ENCODE measurements around the gene DMC1. TPM values are rescaled to one million over a fixed set of nuclear protein-coding genes. Genes with fewer than 3 reads are reported as not detected.

DMC1 gene
- total and polyA plus RNA-seq, 2 donors (not counting 1 experiment from before 2014, with no cell fraction given): 0.54 to 4.0 TPM

DNA sequence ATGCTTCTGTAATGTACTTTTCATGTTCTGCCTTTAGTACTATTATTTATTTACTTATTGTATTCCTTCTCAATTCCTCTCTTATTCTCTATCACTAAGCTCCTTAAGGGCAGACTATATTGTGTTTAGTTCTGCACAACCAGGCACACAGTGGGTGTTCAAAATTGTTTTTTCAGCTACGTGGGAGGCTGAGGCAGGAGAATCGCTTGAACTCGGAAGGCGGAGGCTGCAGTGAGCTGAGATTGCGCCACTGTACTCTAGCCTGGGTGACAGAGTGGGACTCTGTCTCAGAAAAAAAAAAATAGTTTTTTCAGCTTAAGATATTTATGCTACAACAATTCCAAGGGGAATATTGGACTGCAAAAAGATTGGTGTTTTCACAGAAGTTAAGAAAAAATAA lies 46.5 kb downstream of the DMC1 start:
- Histone ChIP-seq H2AFZ (ENCODE audit: low read length) (no peak overlapping the region), H3K4me3 (replicated peaks in 1 of 4; ENCODE audit: control extremely low read depth in 1 of 4, insufficient read depth in 1 of 4, low read depth in 3 of 4, low read length in 4 of 4) (no peak overlapping the region), H3K79me2 (ENCODE audit: control insufficient read depth, insufficient read depth, low read length) (no peaks in the 10 kb centered on the region), H3K9me3 (ENCODE audit: control insufficient read depth, insufficient read depth, low read depth, low read length) (no peaks in the 10 kb centered on the region), H3K27ac (ENCODE audit: insufficient read depth, low read length) (no peak overlapping the region), H4K20me1 (ENCODE audit: control insufficient read depth, extremely low read depth, insufficient read depth, low read length) (no peaks in the 10 kb centered on the region), H3K9ac (ENCODE audit: insufficient read depth, low read length) (no peak overlapping the region), H3K4me1 (ENCODE audit: control insufficient read depth, extremely low read depth, insufficient read depth, low read length) (no peaks in the 10 kb centered on the region), H3K27me3 (ENCODE audit: control insufficient read depth, insufficient read depth, low read length) (no peaks in the 10 kb centered on the region), H3K4me2 (ENCODE audit: extremely low read depth, insufficient read depth, low read length) (no peak overlapping the region), H3K36me3 (ENCODE audit: control insufficient read depth, insufficient read depth, low read length) (no peaks in the 10 kb centered on the region)
- TF ChIP-seq EZH2 (IDR thresholded peaks at IDR 0.05; ENCODE audit: low read length, missing control alignments): no peak
- TF ChIP-seq, protein P1, sequence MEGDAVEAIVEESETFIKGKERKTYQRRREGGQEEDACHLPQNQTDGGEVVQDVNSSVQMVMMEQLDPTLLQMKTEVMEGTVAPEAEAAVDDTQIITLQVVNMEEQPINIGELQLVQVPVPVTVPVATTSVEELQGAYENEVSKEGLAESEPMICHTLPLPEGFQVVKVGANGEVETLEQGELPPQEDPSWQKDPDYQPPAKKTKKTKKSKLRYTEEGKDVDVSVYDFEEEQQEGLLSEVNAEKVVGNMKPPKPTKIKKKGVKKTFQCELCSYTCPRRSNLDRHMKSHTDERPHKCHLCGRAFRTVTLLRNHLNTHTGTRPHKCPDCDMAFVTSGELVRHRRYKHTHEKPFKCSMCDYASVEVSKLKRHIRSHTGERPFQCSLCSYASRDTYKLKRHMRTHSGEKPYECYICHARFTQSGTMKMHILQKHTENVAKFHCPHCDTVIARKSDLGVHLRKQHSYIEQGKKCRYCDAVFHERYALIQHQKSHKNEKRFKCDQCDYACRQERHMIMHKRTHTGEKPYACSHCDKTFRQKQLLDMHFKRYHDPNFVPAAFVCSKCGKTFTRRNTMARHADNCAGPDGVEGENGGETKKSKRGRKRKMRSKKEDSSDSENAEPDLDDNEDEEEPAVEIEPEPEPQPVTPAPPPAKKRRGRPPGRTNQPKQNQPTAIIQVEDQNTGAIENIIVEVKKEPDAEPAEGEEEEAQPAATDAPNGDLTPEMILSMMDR (conservative IDR thresholded peaks at IDR 0.05 in 1 of 2, IDR thresholded peaks at IDR 0.05 in 1 of 2; ENCODE audit: low read depth in 1 of 2, low read length in 2 of 2): no peak
- no peak for DNase-seq (ENCODE audit: low read depth in 2 of 2)

DNA sequence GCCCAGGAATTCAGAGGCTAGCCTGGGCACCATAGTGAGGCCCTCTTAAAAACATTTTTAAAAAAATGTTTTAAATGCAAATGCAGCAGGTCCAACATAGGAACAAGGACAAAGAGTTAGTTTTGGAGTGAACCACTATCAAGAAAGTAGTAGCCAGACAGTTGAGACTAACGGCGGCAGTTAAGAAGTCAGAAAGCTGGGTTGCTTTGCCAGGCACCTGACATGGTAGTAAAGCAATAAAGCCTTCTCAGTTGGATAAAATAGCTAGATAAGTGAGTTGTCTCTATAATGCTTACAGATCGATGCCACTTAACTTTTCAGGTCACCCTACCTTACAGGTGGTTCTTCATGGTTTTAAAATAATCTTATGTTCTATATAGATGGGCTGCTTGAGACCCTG lies 47.0 kb downstream of the DMC1 start:
- Histone ChIP-seq H3K27ac (ENCODE audit: insufficient read depth, low read length) (no peak overlapping the region), H3K4me3 (replicated peaks in 1 of 4; ENCODE audit: control extremely low read depth in 1 of 4, insufficient read depth in 1 of 4, low read depth in 3 of 4, low read length in 4 of 4) (no peak overlapping the region), H3K36me3 (ENCODE audit: control insufficient read depth, insufficient read depth, low read length) (no peaks in the 10 kb centered on the region), H3K9me3 (ENCODE audit: control insufficient read depth, insufficient read depth, low read depth, low read length) (no peaks in the 10 kb centered on the region), H3K4me2 (ENCODE audit: extremely low read depth, insufficient read depth, low read length) (no peak overlapping the region), H4K20me1 (ENCODE audit: control insufficient read depth, extremely low read depth, insufficient read depth, low read length) (no peaks in the 10 kb centered on the region), H2AFZ (ENCODE audit: low read length) (no peak overlapping the region), H3K4me1 (ENCODE audit: control insufficient read depth, extremely low read depth, insufficient read depth, low read length) (no peaks in the 10 kb centered on the region), H3K9ac (ENCODE audit: insufficient read depth, low read length) (no peak overlapping the region), H3K27me3 (ENCODE audit: control insufficient read depth, insufficient read depth, low read length) (no peaks in the 10 kb centered on the region), H3K79me2 (ENCODE audit: control insufficient read depth, insufficient read depth, low read length) (no peaks in the 10 kb centered on the region)
- DNase-seq (ENCODE audit: low read depth in 2 of 2): no peak
- TF ChIP-seq, protein P1 (conservative IDR thresholded peaks at IDR 0.05 in 1 of 2, IDR thresholded peaks at IDR 0.05 in 1 of 2; ENCODE audit: low read depth in 1 of 2, low read length in 2 of 2): no peak
- no peak for TF ChIP-seq EZH2 (IDR thresholded peaks at IDR 0.05; ENCODE audit: low read length, missing control alignments)

DNA sequence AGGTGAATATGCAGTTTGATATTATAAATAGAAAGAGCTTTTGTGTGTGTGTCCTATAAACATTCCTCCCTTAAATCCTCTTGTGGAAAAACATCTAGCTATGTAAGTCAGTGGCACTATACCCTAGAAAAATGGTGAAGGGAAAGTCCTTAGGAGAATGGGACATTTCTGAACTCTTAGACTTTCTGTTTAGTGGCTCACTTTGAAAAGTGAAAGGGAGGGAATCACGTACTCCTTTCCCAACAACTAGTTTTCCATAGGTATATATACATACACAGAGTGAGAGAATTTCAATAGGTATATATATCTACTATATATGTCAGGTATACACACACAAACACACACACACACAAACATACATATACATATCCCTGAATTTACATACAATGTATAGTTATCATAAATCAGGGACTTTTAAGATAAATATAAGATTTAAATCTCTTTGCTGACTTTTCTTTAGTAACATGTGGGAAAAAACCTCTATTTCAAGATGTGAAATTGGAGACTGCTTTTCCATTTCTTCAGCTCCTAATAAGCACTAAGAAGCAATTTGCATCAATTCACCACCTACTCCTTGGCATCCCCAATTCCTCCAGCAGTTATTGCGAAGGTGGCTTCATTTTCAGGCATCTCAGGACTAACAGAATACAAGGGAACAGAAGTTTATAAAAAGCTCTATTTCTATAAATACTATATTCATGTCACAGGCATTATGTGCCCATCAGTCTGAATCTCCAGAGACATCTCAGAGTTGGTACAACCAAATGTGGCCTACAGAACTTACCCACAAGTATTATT lies 50.3 kb downstream of the DMC1 start:
- Histone ChIP-seq H3K9me3 (ENCODE audit: control insufficient read depth, insufficient read depth, low read depth, low read length) (no peaks in the 10 kb centered on the region), H3K4me1 (ENCODE audit: control insufficient read depth, extremely low read depth, insufficient read depth, low read length) (no peaks in the 10 kb centered on the region), H4K20me1 (ENCODE audit: control insufficient read depth, extremely low read depth, insufficient read depth, low read length) (no peaks in the 10 kb centered on the region), H3K9ac (ENCODE audit: insufficient read depth, low read length) (no peak overlapping the region), H3K27me3 (ENCODE audit: control insufficient read depth, insufficient read depth, low read length) (no peaks in the 10 kb centered on the region), H3K79me2 (ENCODE audit: control insufficient read depth, insufficient read depth, low read length) (no peaks in the 10 kb centered on the region), H3K4me3 (replicated peaks in 1 of 4; ENCODE audit: control extremely low read depth in 1 of 4, insufficient read depth in 1 of 4, low read depth in 3 of 4, low read length in 4 of 4) (no peak overlapping the region), H3K4me2 (ENCODE audit: extremely low read depth, insufficient read depth, low read length) (no peak overlapping the region), H2AFZ (ENCODE audit: low read length) (no peak overlapping the region), H3K27ac (ENCODE audit: insufficient read depth, low read length) (no peak overlapping the region), H3K36me3 (ENCODE audit: control insufficient read depth, insufficient read depth, low read length) (no peaks in the 10 kb centered on the region)
- no peak for DNase-seq (ENCODE audit: low read depth in 2 of 2)
- TF ChIP-seq EZH2 (IDR thresholded peaks at IDR 0.05; ENCODE audit: low read length, missing control alignments): no peak
- TF ChIP-seq, protein P1 (conservative IDR thresholded peaks at IDR 0.05 in 1 of 2, IDR thresholded peaks at IDR 0.05 in 1 of 2; ENCODE audit: low read depth in 1 of 2, low read length in 2 of 2): no peak
